BJ (cell line): Measurements from ENCODE around the gene TCFL5. TPM values are rescaled to one million over a fixed set of nuclear protein-coding genes. Genes with fewer than 3 reads are reported as not detected.

Source experiments
- CTCF ChIA-PET: fragments of 350-600 bp; formaldehyde crosslinking; extraction: SDS; loops from one replicate; lab custom pipeline; 2021; ENCODE audit warnings: antibody characterized with exemption, inconsistent platforms; lab: Yijun Ruan, JAX
- POLR2A ChIA-PET: fragments of 300-600 bp; sonication (Branson Sonifier 250); formaldehyde crosslinking; extraction: SDS; loops from one replicate; lab custom pipeline; 2021; ENCODE audit warnings: antibody characterized with exemption; lab: Charles Lee
- DNase-seq: peaks from one replicate; pipeline ENCODE4 v3.0.0-alpha.2; 2011; ENCODE audit warnings: low read depth
- H3K27me3 ChIP-seq: 2 replicates; pipeline ENCODE4 v1.6.0; 2011; ENCODE audit warnings: low read length; ENCODE audit not compliant: control insufficient read depth, insufficient read depth
- H3K36me3 ChIP-seq: 2 replicates; pipeline ENCODE4 v1.5.1; 2011; ENCODE audit warnings: low read length; ENCODE audit not compliant: control insufficient read depth, insufficient read depth
- H3K4me3 ChIP-seq: 2 replicates; pipeline ENCODE4 v1.5.1; 2011; ENCODE audit warnings: low read depth, mild to moderate bottlenecking, control low read depth, low read length
- CTCF ChIP-seq: IDR thresholded peaks from 2 replicates; pipeline ENCODE4 v1.5.1; 2011; ENCODE audit warnings: low read depth, mild to moderate bottlenecking, control low read depth, inconsistent platforms, low read length, moderate library complexity; ENCODE audit not compliant: insufficient read depth
- polyA plus RNA-seq: library from polyadenylated mRNA; depleted of rRNA; stranded (reverse); fragments of >200 nt; gene quantifications from 2 replicates; pipeline ENCODE4 v1.2.3, GENCODE V29; 2011

The TCFL5 gene
- polyA plus RNA-seq, 1 experiment = 8.5 TPM

GRCh38 chr20:62830821-62831220 is 30.8 kb downstream of the TCFL5 start:
- ChIA-PET CTCF (no interaction called here), POLR2A (no interaction called here)
- H3K36me3 ChIP-seq = no peaks in the 10 kb centered on the region
- DNase-seq = no peak
- TF ChIP-seq CTCF = no peak
- no peaks in the 10 kb centered on the region for H3K27me3 ChIP-seq
- H3K4me3 ChIP-seq = no peak overlapping the region

- CTCF ChIA-PET = no interaction called here
- H3K4me3 ChIP-seq = no peak overlapping the region
- POLR2A ChIA-PET = no interaction called here
- H3K27me3 ChIP-seq = no peaks in the 10 kb centered on the region
- H3K36me3 ChIP-seq = no peaks in the 10 kb centered on the region
- TF ChIP-seq CTCF = no peak
- no peak for DNase-seq
Measured at GRCh38 chr20:62830251-62830650, 31.4 kb downstream of the TCFL5 start.

GRCh38 chr20:62829231-62830230 is 32.1 kb downstream of the TCFL5 start:
- Histone ChIP-seq H3K36me3 (no peaks in the 10 kb centered on the region), H3K4me3 (no peak overlapping the region), H3K27me3 (no peaks in the 10 kb centered on the region)
- TF ChIP-seq CTCF = no peak
- ChIA-PET POLR2A (no interaction called here), CTCF (no interaction called here)
- DNase-seq = no peak

GRCh38 chr20:62828511-62829230 is 33.0 kb downstream of the TCFL5 start:
- no peak for DNase-seq
- ChIA-PET POLR2A (no interaction called here), CTCF (no interaction called here)
- Histone ChIP-seq H3K27me3 (no peaks in the 10 kb centered on the region), H3K4me3 (no peak overlapping the region), H3K36me3 (no peaks in the 10 kb centered on the region)
- TF ChIP-seq CTCF = no peak

GRCh38 chr20:62828051-62828450 is 33.6 kb downstream of the TCFL5 start:
- no peaks in the 10 kb centered on the region for H3K27me3 ChIP-seq
- TF ChIP-seq CTCF = no peak
- no peak for DNase-seq
- H3K36me3 ChIP-seq = no peaks in the 10 kb centered on the region
- no peak overlapping the region for H3K4me3 ChIP-seq
- POLR2A ChIA-PET = no interaction called here
- CTCF ChIA-PET = no interaction called here
